RWPE2 (cell line): Measurements from ENCODE around the gene ARRDC5.
A peak's percentile ranks its signal among the peaks of the same experiment; 100 is the strongest.
"Not testable (repeated sequence)": the region's sequence is repeated elsewhere in the genome, so short reads cannot be mapped to it uniquely, and the experiment has no call there.

Experiments used
- ATAC-seq: fragments of 200-7000 bp; cut with Tn5 transposase; 3 replicates; pipeline ENCODE4 v1.9.1; 2021; ENCODE audit warnings: low read depth
- DNase-seq: peaks from one replicate; pipeline ENCODE4 v3.0.0-alpha.2; 2020; ENCODE audit warnings: low spot score
- H3K27ac ChIP-seq: fragments of 450-650 bp; 2 replicates; pipeline ENCODE4 v1.5.1; 2017; ENCODE audit warnings: mild to moderate bottlenecking; ENCODE audit not compliant: poor library complexity, severe bottlenecking
- H3K27me3 ChIP-seq: fragments of 250-450 bp; sonication (Bioruptor Pico); 2 replicates; pipeline ENCODE4 v1.5.1; 2021; ENCODE audit warnings: mild to moderate bottlenecking, moderate library complexity; ENCODE audit not compliant: insufficient read depth, poor library complexity, severe bottlenecking
- H3K36me3 ChIP-seq: fragments of 250-450 bp; sonication (Bioruptor Pico); 2 replicates; pipeline ENCODE4 v1.5.1; 2020; ENCODE audit warnings: low read depth, mild to moderate bottlenecking, moderate library complexity
- H3K4me1 ChIP-seq: fragments of 250-450 bp; sonication (Bioruptor Pico); 2 replicates; pipeline ENCODE4 v1.5.1; 2021; ENCODE audit warnings: mild to moderate bottlenecking, moderate library complexity; ENCODE audit not compliant: insufficient read depth, poor library complexity, severe bottlenecking
- H3K4me3 ChIP-seq: fragments of 250-450 bp; sonication (Bioruptor Pico); 2 replicates; pipeline ENCODE4 v1.5.1; 2021; ENCODE audit warnings: mild to moderate bottlenecking, moderate library complexity; ENCODE audit not compliant: severe bottlenecking
- H3K9me3 ChIP-seq: fragments of 250-450 bp; sonication (Bioruptor Pico); 2 replicates; pipeline ENCODE4 v1.5.1; 2021; ENCODE audit warnings: mild to moderate bottlenecking, moderate library complexity; ENCODE audit not compliant: severe bottlenecking
- CTCF ChIP-seq: fragments of 450-650 bp; IDR thresholded peaks from one replicate; pipeline ENCODE4 v1.5.1; 2017; ENCODE audit warnings: mild to moderate bottlenecking, moderate library complexity; ENCODE audit not compliant: poor library complexity, severe bottlenecking

The ARRDC5 gene

DNA sequence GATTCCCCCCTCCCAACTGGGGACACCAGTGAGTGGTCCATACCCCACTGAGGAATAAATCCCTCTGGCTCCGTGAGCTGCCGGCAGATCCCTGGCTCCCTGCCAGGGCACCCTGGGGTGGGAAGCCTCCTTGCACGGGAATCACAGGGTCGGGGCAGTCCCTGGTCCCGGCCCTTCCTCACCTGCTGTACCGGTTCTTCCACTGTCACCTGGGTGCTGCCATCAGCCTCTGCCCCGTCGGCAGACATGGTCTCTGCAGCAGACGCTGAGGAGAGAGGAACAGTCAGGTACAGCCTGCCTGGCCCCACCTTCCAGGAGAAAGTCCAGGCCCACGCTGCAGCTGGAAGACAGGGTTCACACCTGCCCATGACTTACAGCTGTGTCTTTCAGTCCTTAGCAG lies 41.5 kb downstream of the ARRDC5 start:
- Histone ChIP-seq H3K27me3 (no peaks in the 10 kb centered on the region), H3K27ac (no peak overlapping the region), H3K4me1 (no peaks in the 10 kb centered on the region), H3K4me3 (no peak overlapping the region), H3K9me3 (no peaks in the 10 kb centered on the region), H3K36me3 (peaks cover 56% of the 10 kb centered on the region)
- no peak for ATAC-seq
- no peak for TF ChIP-seq CTCF
- no peak for DNase-seq

DNA sequence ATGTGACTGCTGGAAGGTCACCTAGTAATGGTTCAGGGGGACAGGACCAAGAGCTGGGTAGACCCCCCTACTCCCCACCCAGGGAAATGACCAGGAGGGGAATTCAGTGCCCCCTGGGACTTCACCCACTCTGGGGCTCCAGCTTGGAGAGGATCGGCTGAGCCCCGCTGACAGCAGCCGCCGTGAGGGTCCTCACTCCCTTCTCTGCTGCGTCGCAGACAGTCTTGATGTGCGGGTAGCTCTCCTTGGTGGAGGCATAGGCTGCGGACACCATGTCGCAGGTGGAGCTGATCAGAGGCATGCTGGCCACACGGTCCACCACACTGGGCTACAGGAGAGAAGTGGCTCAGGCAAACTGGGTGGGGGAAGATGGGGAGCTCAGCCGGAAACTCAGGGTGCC lies 43.0 kb downstream of the ARRDC5 start:
- DNase-seq (no peak), ATAC-seq (no peak)
- no peaks in the 10 kb centered on the region for H3K4me1 ChIP-seq
- no peak for TF ChIP-seq CTCF
- H3K27me3 ChIP-seq, result no peaks in the 10 kb centered on the region
- H3K4me3 ChIP-seq, result no peak overlapping the region
- peaks cover 56% of the 10 kb centered on the region for H3K36me3 ChIP-seq
- H3K9me3 ChIP-seq, result no peaks in the 10 kb centered on the region
- no peak overlapping the region for H3K27ac ChIP-seq

DNA sequence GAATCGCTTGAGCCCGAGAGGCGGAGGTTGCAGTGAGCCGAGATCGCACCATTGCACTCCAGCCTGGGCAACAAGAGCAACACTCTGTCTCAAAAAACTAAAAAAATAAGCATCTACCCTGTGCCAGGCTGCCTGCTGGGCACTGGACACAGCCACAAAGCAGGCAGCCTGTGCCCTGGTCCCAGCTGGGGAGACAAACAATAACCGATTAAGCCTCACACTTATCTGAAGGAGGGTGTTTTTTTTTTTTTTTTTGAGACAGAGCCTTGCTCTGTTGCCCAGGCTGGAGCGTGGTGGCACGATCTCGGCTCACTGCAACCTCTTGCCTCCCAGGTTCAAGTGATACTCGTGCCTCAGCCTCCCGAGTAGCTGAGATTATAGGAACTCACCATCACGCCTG lies 46.2 kb downstream of the ARRDC5 start:
- H3K4me1 ChIP-seq, H3K27me3 ChIP-seq, H3K9me3 ChIP-seq, DNase-seq, ATAC-seq, H3K4me3 ChIP-seq, H3K27ac ChIP-seq: not testable (repeated sequence)
- H3K36me3 ChIP-seq, result peaks cover 58% of the 10 kb centered on the region

GRCh38 chr19:4853506-4853905 lies 49.2 kb downstream of the ARRDC5 start:
- not testable (repeated sequence) for H3K4me1 ChIP-seq, H3K9me3 ChIP-seq, DNase-seq, H3K27me3 ChIP-seq, ATAC-seq, H3K27ac ChIP-seq, H3K4me3 ChIP-seq
- H3K36me3 ChIP-seq, result peaks cover 57% of the 10 kb centered on the region

GRCh38 chr19:4852484-4852883 lies 50.2 kb downstream of the ARRDC5 start:
- Histone ChIP-seq H3K27ac (no peak overlapping the region), H3K4me3 (no peak overlapping the region), H3K4me1 (no peaks in the 10 kb centered on the region), H3K27me3 (no peaks in the 10 kb centered on the region), H3K36me3 (peaks cover 64% of the 10 kb centered on the region), H3K9me3 (no peaks in the 10 kb centered on the region)
- no peak for DNase-seq
- ATAC-seq, result no peak
- TF ChIP-seq CTCF, result no peak

DNA sequence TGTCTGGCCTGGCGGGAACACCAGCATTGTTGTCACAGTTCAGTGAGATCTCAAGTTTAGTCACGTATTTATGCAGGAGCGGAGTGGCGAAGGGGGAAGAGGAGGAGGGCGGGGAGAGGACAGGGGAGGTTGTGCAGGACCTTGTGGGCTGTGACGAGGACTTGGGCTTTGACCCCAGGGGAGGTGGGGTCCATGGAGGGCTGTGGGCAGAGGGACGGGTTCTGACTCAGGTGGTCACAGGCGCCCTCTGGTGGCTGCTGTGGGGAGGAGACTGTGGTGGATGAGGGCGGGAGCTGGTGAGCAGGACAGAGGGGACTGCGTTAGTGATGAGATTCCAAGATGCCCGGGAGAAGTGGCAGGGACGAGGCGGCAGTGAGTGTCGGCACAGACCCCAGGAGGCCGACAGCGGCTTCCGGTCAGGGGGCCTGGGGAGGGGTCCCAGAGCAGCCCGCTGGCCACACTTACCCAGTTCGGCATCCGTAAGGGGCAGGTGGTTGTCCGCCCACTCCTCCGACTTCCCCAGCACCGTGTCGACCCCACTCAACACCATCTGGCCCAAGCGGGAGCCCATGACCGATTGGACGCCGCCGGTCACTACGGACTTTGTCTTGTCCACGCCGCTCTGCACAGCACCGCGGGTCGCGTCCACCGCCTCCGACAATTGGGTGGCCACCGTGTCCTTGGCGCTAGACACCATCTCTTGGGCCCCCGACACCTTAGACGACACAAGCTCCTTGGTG lies 51.0 kb downstream of the ARRDC5 start:
- H3K9me3 ChIP-seq, result no peaks in the 10 kb centered on the region
- no peaks in the 10 kb centered on the region for H3K27me3 ChIP-seq
- H3K36me3 ChIP-seq, result peaks cover 63% of the 10 kb centered on the region
- H3K4me3 ChIP-seq, result no peak overlapping the region
- no peaks in the 10 kb centered on the region for H3K4me1 ChIP-seq
- DNase-seq (peak; percentile 59), ATAC-seq (peak; percentile 61; the same call in 2 of the 3 replicates)
- H3K27ac ChIP-seq, result no peak overlapping the region
- TF ChIP-seq CTCF, result peak; percentile 75
